ENCODE measurements around the gene TSHZ1.

DNA sequence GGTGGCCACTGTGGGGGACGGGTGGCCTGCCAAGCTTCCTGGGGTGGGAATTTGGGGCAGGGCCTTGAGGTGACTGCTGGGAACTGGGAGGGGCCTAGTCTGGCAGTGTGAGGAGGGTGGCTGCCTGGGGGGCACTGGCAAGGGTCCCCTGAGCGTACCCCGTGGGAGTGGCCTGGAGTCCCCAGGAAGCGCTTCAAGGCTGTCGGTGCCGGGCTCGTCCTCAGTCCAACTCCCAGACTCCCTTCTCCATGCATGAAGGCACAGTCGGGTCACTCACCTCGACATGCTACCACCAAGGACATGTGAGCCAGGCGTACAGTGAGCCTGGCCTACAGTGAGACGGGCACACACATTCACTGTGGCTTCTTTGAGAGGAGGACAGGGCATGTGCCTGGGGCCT lies 111.6 kb downstream of the TSHZ1 start:
- TF ChIP-seq EZH2phosphoT487 (IDR thresholded peaks at IDR 0.05; ENCODE audit: insufficient read depth, low read depth) (no peak), EZH2 (IDR thresholded peaks at IDR 0.05; ENCODE audit: insufficient read depth, poor library complexity, severe bottlenecking) (no peak)
